ENCODE results near the gene FBXW7. TPM values are rescaled to one million over a fixed set of nuclear protein-coding genes. Genes with fewer than 3 reads are reported as not detected.

Gene FBXW7
- total and polyA plus RNA-seq, 2 of the 8 experiments (the other 6 are each of a cell fraction or from before 2014, with no cell fraction given) = 6.0 to 26.7 TPM

DNA sequence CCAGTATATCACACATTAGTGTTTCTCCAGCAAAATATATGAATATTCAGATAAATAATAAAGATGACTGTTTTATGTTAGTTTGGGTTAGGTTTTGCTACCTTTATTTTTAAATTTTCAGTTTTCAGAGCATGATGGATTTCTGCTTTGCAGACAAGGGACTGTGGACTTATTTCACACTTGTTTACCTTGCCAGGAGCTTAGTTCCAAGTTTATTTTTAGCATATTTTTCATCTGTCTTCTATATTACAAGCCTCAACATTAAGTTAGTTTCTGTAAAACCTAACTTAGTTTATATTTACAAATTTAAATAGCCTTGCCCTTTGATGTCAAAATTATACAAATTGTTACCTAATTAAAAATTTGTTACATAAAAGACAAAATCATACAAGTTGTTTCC is 163.4 kb downstream of the FBXW7 start:
- DNase-seq (ENCODE audit: low read depth in 1 of 2, low spot score in 2 of 2) = no peak
- H3K4ac ChIP-seq (replicated peaks; ENCODE audit: insufficient read length, low read depth, low read length) = no peak overlapping the region
- H3K9ac ChIP-seq (replicated peaks in 1 of 4; ENCODE audit: extremely low read depth in 1 of 4, low read depth in 3 of 4, low read length in 3 of 4) = no peak overlapping the region
- H3K18ac ChIP-seq (ENCODE audit: extremely low read depth, low read length) = no peak overlapping the region
- H3K9me3 ChIP-seq (ENCODE audit: insufficient read depth in 2 of 2, low read depth in 1 of 2, low read length in 1 of 2) = no peaks in the 10 kb centered on the region
- no peak overlapping the region for H2BK120ac ChIP-seq (replicated peaks; ENCODE audit: low read depth, low read length)
- no peak overlapping the region for H2BK15ac ChIP-seq (ENCODE audit: low read length)
- no peak overlapping the region for H3K4me3 ChIP-seq (ENCODE audit: extremely low read depth in 1 of 4, insufficient read depth in 2 of 4, low read depth in 3 of 4, low read length in 4 of 4)
- TF ChIP-seq RBBP5 (IDR thresholded peaks at IDR 0.05; ENCODE audit: borderline replicate concordance, low read depth, low read length) (no peak), PHF8 (conservative IDR thresholded peaks at IDR 0.05; ENCODE audit: low read depth, low read length) (no peak), SP4 (IDR thresholded peaks at IDR 0.05; ENCODE audit: low read length) (no peak), CBX8 (IDR thresholded peaks at IDR 0.05; ENCODE audit: borderline replicate concordance, low read depth, low read length) (no peak)
- TF ChIP-seq, protein P1, sequence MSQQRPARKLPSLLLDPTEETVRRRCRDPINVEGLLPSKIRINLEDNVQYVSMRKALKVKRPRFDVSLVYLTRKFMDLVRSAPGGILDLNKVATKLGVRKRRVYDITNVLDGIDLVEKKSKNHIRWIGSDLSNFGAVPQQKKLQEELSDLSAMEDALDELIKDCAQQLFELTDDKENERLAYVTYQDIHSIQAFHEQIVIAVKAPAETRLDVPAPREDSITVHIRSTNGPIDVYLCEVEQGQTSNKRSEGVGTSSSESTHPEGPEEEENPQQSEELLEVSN (IDR thresholded peaks at IDR 0.05) = no peak
- TF ChIP-seq, protein P2, sequence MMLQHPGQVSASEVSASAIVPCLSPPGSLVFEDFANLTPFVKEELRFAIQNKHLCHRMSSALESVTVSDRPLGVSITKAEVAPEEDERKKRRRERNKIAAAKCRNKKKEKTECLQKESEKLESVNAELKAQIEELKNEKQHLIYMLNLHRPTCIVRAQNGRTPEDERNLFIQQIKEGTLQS (IDR thresholded peaks at IDR 0.05; ENCODE audit: insufficient read depth, low read depth, low read length) = no peak
- no peak for FAIRE-seq
- H3K36me3 ChIP-seq (ENCODE audit: control insufficient read depth in 2 of 4, insufficient read depth in 4 of 4, low read length in 3 of 4) = no peaks in the 10 kb centered on the region
- no peak overlapping the region for H2BK20ac ChIP-seq (ENCODE audit: low read length)
- no peak overlapping the region for H4K91ac ChIP-seq (replicated peaks; ENCODE audit: insufficient read length, low read length)
- no peaks in the 10 kb centered on the region for H3K79me1 ChIP-seq (ENCODE audit: low read depth, low read length)
- no peak overlapping the region for H4K8ac ChIP-seq (ENCODE audit: extremely low read depth, insufficient read depth, low read length)
- no peak overlapping the region for H2AK5ac ChIP-seq (ENCODE audit: low read depth, low read length)
- H3K14ac ChIP-seq (ENCODE audit: insufficient read length) = no peak overlapping the region
- no peak overlapping the region for H2AFZ ChIP-seq (ENCODE audit: low read length)
- no peaks in the 10 kb centered on the region for H3K23me2 ChIP-seq (ENCODE audit: low read depth, low read length)
- POLR2A ChIA-PET (ENCODE audit: partially characterized antibody) = no interaction called here
- no peak overlapping the region for H3K27ac ChIP-seq (ENCODE audit: low read depth, low read length)
- no peak overlapping the region for H3K23ac ChIP-seq (ENCODE audit: insufficient read length)
- H3K4me1 ChIP-seq (replicated peaks in 1 of 4; ENCODE audit: control insufficient read depth in 3 of 4, insufficient read depth in 4 of 4, low read length in 3 of 4) = no peaks in the 10 kb centered on the region
- H3K79me2 ChIP-seq (ENCODE audit: control insufficient read depth in 1 of 2, insufficient read depth in 2 of 2, low read length in 2 of 2) = no peaks in the 10 kb centered on the region
- CTCF ChIA-PET (ENCODE audit: partially characterized antibody) = interaction anchor here (0.6 to 1.5 kb wide), 4 partner anchors 10 to 17 kb away, joined by 3 to 4 read pairs (median 3); no protein-coding TSS in a partner anchor
- H4K5ac ChIP-seq (ENCODE audit: insufficient read length, low read depth, low read length) = no peak overlapping the region
- no peak overlapping the region for H2BK5ac ChIP-seq (ENCODE audit: low read depth, low read length)
- no peak overlapping the region for H2BK12ac ChIP-seq (ENCODE audit: low read depth, low read length)
- no peaks in the 10 kb centered on the region for H4K20me1 ChIP-seq (replicated peaks in 1 of 2; ENCODE audit: control insufficient read depth in 1 of 2, insufficient read depth in 2 of 2, low read length in 2 of 2)
- H3K4me2 ChIP-seq (ENCODE audit: insufficient read depth in 1 of 2, low read depth in 2 of 2, low read length in 2 of 2) = no peak overlapping the region
- H3K27me3 ChIP-seq (replicated peaks in 1 of 4; ENCODE audit: control insufficient read depth in 3 of 4, extremely low read depth in 1 of 4, insufficient read depth in 3 of 4, low read length in 3 of 4) = no peaks in the 10 kb centered on the region
- no peak overlapping the region for H3K56ac ChIP-seq (replicated peaks; ENCODE audit: insufficient read length, low read depth, low read length)
